Rectal smooth muscle tissue (tissue), 1 donor: ENCODE results near the gene NINJ2.

Experiments
- H3K27ac ChIP-seq: one replicate; pipeline ENCODE4 v1.7.0; 2013; ENCODE audit warnings: low read depth, low read length, inconsistent platforms
- H3K27me3 ChIP-seq: one replicate; pipeline ENCODE4 v1.7.0; 2013; ENCODE audit warnings: low read length; ENCODE audit not compliant: control insufficient read depth, insufficient read depth
- H3K36me3 ChIP-seq: one replicate; pipeline ENCODE4 v1.7.0; 2013; ENCODE audit warnings: low read length; ENCODE audit not compliant: control insufficient read depth, insufficient read depth
- H3K4me1 ChIP-seq: one replicate; pipeline ENCODE4 v1.7.0; 2013; ENCODE audit warnings: low read length; ENCODE audit not compliant: control insufficient read depth, insufficient read depth
- H3K4me3 ChIP-seq: one replicate; pipeline ENCODE4 v1.7.0; 2013; ENCODE audit warnings: low read length
- H3K9ac ChIP-seq: one replicate; pipeline ENCODE4 v1.7.0; 2013; ENCODE audit warnings: low read length

The NINJ2 gene

GRCh38 chr12:552466-552865 lies 110.8 kb downstream of the NINJ2 start:
- no peaks in the 10 kb centered on the region for H3K4me1 ChIP-seq
- H3K9ac ChIP-seq, result no peak overlapping the region
- H3K27ac ChIP-seq, result no peak overlapping the region
- H3K4me3 ChIP-seq, result no peak overlapping the region
- no peaks in the 10 kb centered on the region for H3K36me3 ChIP-seq
- H3K27me3 ChIP-seq, result no peaks in the 10 kb centered on the region

GRCh38 chr12:550473-551260 lies 112.6 kb downstream of the NINJ2 start:
- Histone ChIP-seq H3K4me1 (no peaks in the 10 kb centered on the region), H3K36me3 (no peaks in the 10 kb centered on the region), H3K4me3 (no peak overlapping the region), H3K27me3 (peaks cover 2% of the 10 kb centered on the region), H3K9ac (no peak overlapping the region), H3K27ac (no peak overlapping the region)

GRCh38 chr12:549476-550082 lies 113.7 kb downstream of the NINJ2 start:
- no peak overlapping the region for H3K9ac ChIP-seq
- H3K36me3 ChIP-seq, result no peaks in the 10 kb centered on the region
- no peaks in the 10 kb centered on the region for H3K4me1 ChIP-seq
- H3K27ac ChIP-seq, result no peak overlapping the region
- H3K27me3 ChIP-seq, result peaks cover 2% of the 10 kb centered on the region
- no peak overlapping the region for H3K4me3 ChIP-seq

GRCh38 chr12:547883-548470 lies 115.3 kb downstream of the NINJ2 start:
- H3K27ac ChIP-seq, result no peak overlapping the region
- no peak overlapping the region for H3K4me3 ChIP-seq
- peaks cover 2% of the 10 kb centered on the region for H3K27me3 ChIP-seq
- H3K9ac ChIP-seq, result no peak overlapping the region
- H3K4me1 ChIP-seq, result no peaks in the 10 kb centered on the region
- H3K36me3 ChIP-seq, result no peaks in the 10 kb centered on the region

GRCh38 chr12:546920-547845 lies 116.1 kb downstream of the NINJ2 start:
- no peak overlapping the region for H3K9ac ChIP-seq
- no peaks in the 10 kb centered on the region for H3K36me3 ChIP-seq
- peaks cover 2% of the 10 kb centered on the region for H3K27me3 ChIP-seq
- H3K4me3 ChIP-seq, result peak overlapping the region; percentile 38
- no peaks in the 10 kb centered on the region for H3K4me1 ChIP-seq
- no peak overlapping the region for H3K27ac ChIP-seq

GRCh38 chr12:546265-546919 lies 116.9 kb downstream of the NINJ2 start:
- Histone ChIP-seq H3K27ac (no peak overlapping the region), H3K4me1 (no peaks in the 10 kb centered on the region), H3K27me3 (peaks cover 5% of the 10 kb centered on the region), H3K36me3 (no peaks in the 10 kb centered on the region), H3K9ac (no peak overlapping the region), H3K4me3 (peak overlapping the region; percentile 38)

- no peak overlapping the region for H3K9ac ChIP-seq
- no peaks in the 10 kb centered on the region for H3K4me1 ChIP-seq
- H3K4me3 ChIP-seq, result no peak overlapping the region
- no peak overlapping the region for H3K27ac ChIP-seq
- peaks cover 5% of the 10 kb centered on the region for H3K27me3 ChIP-seq
- H3K36me3 ChIP-seq, result no peaks in the 10 kb centered on the region
Measured at GRCh38 chr12:545835-546234, 117.4 kb downstream of the NINJ2 start.

GRCh38 chr12:544941-545635 lies 118.2 kb downstream of the NINJ2 start:
- Histone ChIP-seq H3K4me3 (no peak overlapping the region), H3K9ac (no peak overlapping the region), H3K4me1 (no peaks in the 10 kb centered on the region), H3K27ac (no peak overlapping the region), H3K27me3 (peaks cover 5% of the 10 kb centered on the region), H3K36me3 (no peaks in the 10 kb centered on the region)

GRCh38 chr12:544142-544541 lies 119.1 kb downstream of the NINJ2 start:
- Histone ChIP-seq H3K4me3 (no peak overlapping the region), H3K27ac (no peak overlapping the region), H3K4me1 (no peaks in the 10 kb centered on the region), H3K9ac (no peak overlapping the region), H3K27me3 (peaks cover 5% of the 10 kb centered on the region), H3K36me3 (no peaks in the 10 kb centered on the region)

- Histone ChIP-seq H3K36me3 (no peaks in the 10 kb centered on the region), H3K27ac (no peak overlapping the region), H3K4me1 (no peaks in the 10 kb centered on the region), H3K9ac (no peak overlapping the region), H3K27me3 (peaks cover 5% of the 10 kb centered on the region), H3K4me3 (no peak overlapping the region)
Measured at GRCh38 chr12:543114-543451, 120.2 kb downstream of the NINJ2 start.

- Histone ChIP-seq H3K27ac (no peak overlapping the region), H3K4me1 (no peaks in the 10 kb centered on the region), H3K36me3 (no peaks in the 10 kb centered on the region), H3K27me3 (peaks cover 5% of the 10 kb centered on the region), H3K4me3 (no peak overlapping the region), H3K9ac (no peak overlapping the region)
Measured at GRCh38 chr12:542395-543113, 120.7 kb downstream of the NINJ2 start.
